Measurements from ENCODE around the gene GZMM.

DNA sequence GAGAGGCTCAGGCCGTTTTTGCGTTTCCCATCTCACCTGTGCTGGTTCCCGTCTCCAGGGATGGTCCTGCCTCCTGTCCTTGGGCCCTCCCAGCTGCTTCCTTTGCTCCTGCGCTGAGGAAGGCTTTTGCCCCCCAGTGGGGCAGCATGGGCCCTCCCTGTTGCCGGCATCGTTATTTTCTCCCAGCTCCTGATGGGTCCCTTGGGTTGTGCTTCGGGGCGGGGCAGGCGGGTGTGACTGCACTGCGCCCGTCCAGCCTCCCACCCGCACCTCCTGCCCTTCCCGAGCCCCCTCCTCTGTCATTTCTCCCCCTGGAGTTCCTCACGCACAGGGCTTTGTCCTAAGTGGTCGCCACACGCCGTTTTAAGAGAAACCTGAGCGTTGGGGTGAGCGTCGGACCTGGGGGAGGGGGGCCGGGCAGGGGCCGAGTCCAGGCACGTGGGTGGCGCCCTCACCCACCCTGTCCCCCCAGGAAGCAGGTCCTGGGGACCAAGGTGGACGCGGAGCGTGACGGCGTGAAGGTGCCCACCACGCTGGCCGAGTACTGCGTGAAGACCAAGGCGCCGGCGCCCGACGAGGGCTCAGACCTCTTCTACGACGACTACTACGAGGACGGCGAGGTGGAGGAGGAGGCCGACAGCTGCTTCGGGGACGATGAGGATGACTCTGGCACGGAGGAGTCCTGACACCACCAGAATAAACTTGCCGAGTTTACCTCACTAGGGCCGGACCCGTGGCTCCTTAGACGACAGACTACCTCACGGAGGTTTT lies 2.8 kb upstream of the GZMM start:
- TF ChIP-seq, protein P1, sequence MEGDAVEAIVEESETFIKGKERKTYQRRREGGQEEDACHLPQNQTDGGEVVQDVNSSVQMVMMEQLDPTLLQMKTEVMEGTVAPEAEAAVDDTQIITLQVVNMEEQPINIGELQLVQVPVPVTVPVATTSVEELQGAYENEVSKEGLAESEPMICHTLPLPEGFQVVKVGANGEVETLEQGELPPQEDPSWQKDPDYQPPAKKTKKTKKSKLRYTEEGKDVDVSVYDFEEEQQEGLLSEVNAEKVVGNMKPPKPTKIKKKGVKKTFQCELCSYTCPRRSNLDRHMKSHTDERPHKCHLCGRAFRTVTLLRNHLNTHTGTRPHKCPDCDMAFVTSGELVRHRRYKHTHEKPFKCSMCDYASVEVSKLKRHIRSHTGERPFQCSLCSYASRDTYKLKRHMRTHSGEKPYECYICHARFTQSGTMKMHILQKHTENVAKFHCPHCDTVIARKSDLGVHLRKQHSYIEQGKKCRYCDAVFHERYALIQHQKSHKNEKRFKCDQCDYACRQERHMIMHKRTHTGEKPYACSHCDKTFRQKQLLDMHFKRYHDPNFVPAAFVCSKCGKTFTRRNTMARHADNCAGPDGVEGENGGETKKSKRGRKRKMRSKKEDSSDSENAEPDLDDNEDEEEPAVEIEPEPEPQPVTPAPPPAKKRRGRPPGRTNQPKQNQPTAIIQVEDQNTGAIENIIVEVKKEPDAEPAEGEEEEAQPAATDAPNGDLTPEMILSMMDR (IDR thresholded peaks at IDR 0.05) = no peak
- TF ChIP-seq TCF12 (IDR thresholded peaks at IDR 0.05) = no peak
- TF ChIP-seq POLR2AphosphoS5 (IDR thresholded peaks at IDR 0.05; ENCODE audit: low read depth, low read length) = no peak
- TF ChIP-seq RFX5 (IDR thresholded peaks at IDR 0.05; ENCODE audit: low read length) = no peak
- no peak for TF ChIP-seq RAD21 (IDR thresholded peaks at IDR 0.05; ENCODE audit: low read length)
